MCF 10A (cell line): Measurements from ENCODE around the gene ABHD5. TPM values are rescaled to one million over a fixed set of nuclear protein-coding genes. Genes with fewer than 3 reads are reported as not detected.
A peak's percentile ranks its signal among the peaks of the same experiment; 100 is the strongest.

Source experiments
- BruUV-seq: library from RNA; stranded (reverse); fragments of 400-500 nt; replicated peaks from 2 replicates; lab custom pipeline; 2021; lab: Mats Ljungman, UMichigan
- CTCF ChIA-PET: fragments of 300-600 bp; sonication (Branson Sonifier 250); formaldehyde crosslinking; extraction: SDS; loops from one replicate; lab custom pipeline; 2021; ENCODE audit warnings: antibody characterized with exemption, inconsistent platforms; lab: Yijun Ruan, JAX
- POLR2A ChIA-PET: fragments of 300-600, 350-650 bp; sonication (Branson Sonifier 250); formaldehyde crosslinking; extraction: SDS; loops from one replicate; lab custom pipeline; 2020; ENCODE audit warnings: antibody characterized with exemption, inconsistent platforms; lab: Yijun Ruan, JAX
- DNase-seq: peaks from one replicate; pipeline ENCODE4 v3.0.0-alpha.2; 2018; ENCODE audit not compliant: unreplicated experiment
- H3K27ac Mint-ChIP-seq: one replicate; pipeline ENCODE4 v1.8.0; 2022; ENCODE audit warnings: mild to moderate bottlenecking, low read depth, mixed read lengths; ENCODE audit not compliant: unreplicated experiment
- H3K27me3 Mint-ChIP-seq: one replicate; pipeline ENCODE4 v1.8.0; 2022; ENCODE audit warnings: mixed read lengths; ENCODE audit not compliant: insufficient read depth, unreplicated experiment
- H3K36me3 Mint-ChIP-seq: one replicate; pipeline ENCODE4 v1.8.0; 2022; ENCODE audit warnings: mild to moderate bottlenecking, moderate library complexity, mixed read lengths; ENCODE audit not compliant: insufficient read depth, unreplicated experiment
- H3K4me1 Mint-ChIP-seq: one replicate; pipeline ENCODE4 v1.8.0; 2022; ENCODE audit warnings: mixed read lengths; ENCODE audit not compliant: insufficient read depth, unreplicated experiment
- H3K4me3 Mint-ChIP-seq: one replicate; pipeline ENCODE4 v1.8.0; 2022; ENCODE audit warnings: mild to moderate bottlenecking, moderate library complexity, mixed read lengths; ENCODE audit not compliant: unreplicated experiment
- H3K9me3 Mint-ChIP-seq: one replicate; pipeline ENCODE4 v1.8.0; 2022; ENCODE audit warnings: mixed read lengths; ENCODE audit not compliant: unreplicated experiment
- CTCF ChIP-seq: fragments of 200-600 bp; IDR thresholded peaks from one replicate; pipeline ENCODE4 v1.8.0; 2022; ENCODE audit warnings: antibody characterized with exemption, mild to moderate bottlenecking; ENCODE audit not compliant: unreplicated experiment
- intact Hi-C: fragments of 100-400 bp; cut with micrococcal nuclease; formaldehyde crosslinking; loops from 2 replicates; pipeline ENCODE4 v1.14.1; 2022
- total RNA-seq: library from RNA; stranded (reverse); gene quantifications from 2 replicates; pipeline ENCODE4 v1.2.3, GENCODE V29; 2022

The ABHD5 gene
- total RNA-seq, 1 experiment from 2014 or later: 32.6 TPM

- H3K36me3 Mint-ChIP-seq: no peaks in the 10 kb centered on the region
- no peak for DNase-seq
- ChIA-PET POLR2A (interaction anchor here (14.1 kb wide), 1 partner anchor 21 kb away, joined by 320 read pairs; no protein-coding TSS in a partner anchor), CTCF (interaction anchor here (0.6 to 0.9 kb wide), 2 partner anchors 56 to 989 kb away, joined by 3 to 5 read pairs; no protein-coding TSS in a partner anchor)
- H3K9me3 Mint-ChIP-seq: no peaks in the 10 kb centered on the region
- BruUV-seq: no TSS peak
- H3K4me1 Mint-ChIP-seq: peaks cover 13% of the 10 kb centered on the region
- intact Hi-C loops: no loop called here
- no peak overlapping the region for H3K4me3 Mint-ChIP-seq
- H3K27me3 Mint-ChIP-seq: no peaks in the 10 kb centered on the region
- H3K27ac Mint-ChIP-seq: no peak overlapping the region
- no peak for TF ChIP-seq CTCF
These were observed 3.3 kb upstream of the ABHD5 start for GRCh38 chr3:43687499-43687811.

GRCh38 chr3:43688245-43688650 is 2.5 kb upstream of the ABHD5 start:
- no peak for DNase-seq
- H3K36me3 Mint-ChIP-seq: no peaks in the 10 kb centered on the region
- intact Hi-C loops: no loop called here
- peaks cover 21% of the 10 kb centered on the region for H3K4me1 Mint-ChIP-seq
- TF ChIP-seq CTCF: no peak
- CTCF ChIA-PET: interaction anchor here (0.9 kb wide), 1 partner anchor 55 kb away, joined by 5 read pairs; no protein-coding TSS in a partner anchor
- no peak overlapping the region for H3K4me3 Mint-ChIP-seq
- H3K27me3 Mint-ChIP-seq: no peaks in the 10 kb centered on the region
- H3K9me3 Mint-ChIP-seq: no peaks in the 10 kb centered on the region
- POLR2A ChIA-PET: interaction anchor here (0.6 to 14.1 kb wide), 2 partner anchors 20 to 659 kb away, joined by 3 to 320 read pairs; no protein-coding TSS in a partner anchor
- BruUV-seq: no TSS peak
- no peak overlapping the region for H3K27ac Mint-ChIP-seq

GRCh38 chr3:43689166-43689565 is 1.6 kb upstream of the ABHD5 start:
- H3K36me3 Mint-ChIP-seq: no peaks in the 10 kb centered on the region
- peak overlapping the region; percentile 88 for H3K27ac Mint-ChIP-seq
- no peak for DNase-seq
- no peak for TF ChIP-seq CTCF
- CTCF ChIA-PET: interaction anchor here (1.1 to 1.5 kb wide), 2 partner anchors 17 to 54 kb away, joined by 3 to 4 read pairs; no protein-coding TSS in a partner anchor
- peaks cover 29% of the 10 kb centered on the region for H3K4me1 Mint-ChIP-seq
- no peaks in the 10 kb centered on the region for H3K9me3 Mint-ChIP-seq
- intact Hi-C loops: no loop called here
- peak overlapping the region; percentile 90 for H3K4me3 Mint-ChIP-seq
- no peaks in the 10 kb centered on the region for H3K27me3 Mint-ChIP-seq
- POLR2A ChIA-PET: interaction anchor here (0.6 to 14.1 kb wide), 6 partner anchors 12 to 101 kb away, joined by 3 to 320 read pairs (median 12); partner anchors contain the start of gene ANO10
- BruUV-seq: no TSS peak

GRCh38 chr3:43689766-43690399 is 855 bp upstream of the ABHD5 start:
- peak overlapping the region; percentile 90 for H3K4me3 Mint-ChIP-seq
- H3K9me3 Mint-ChIP-seq: no peaks in the 10 kb centered on the region
- intact Hi-C loops: loop anchor here (1.0 to 10.0 kb wide), 4 partner anchors 67 to 507 kb away; partner anchors contain the start of gene ANO10
- H3K27me3 Mint-ChIP-seq: no peaks in the 10 kb centered on the region
- DNase-seq: peak; percentile 47
- ChIA-PET CTCF (interaction anchor here (0.8 to 1.5 kb wide), 5 partner anchors 17 to 148 kb away, joined by 3 to 4 read pairs (median 3); no protein-coding TSS in a partner anchor), POLR2A (interaction anchor here (0.6 to 14.1 kb wide), 22 partner anchors 10 to 648 kb away, joined by 3 to 320 read pairs (median 4); partner anchors contain the start of genes ANO10 and SNRK)
- no TSS peak for BruUV-seq
- peaks cover 36% of the 10 kb centered on the region for H3K4me1 Mint-ChIP-seq
- TF ChIP-seq CTCF: no peak
- H3K36me3 Mint-ChIP-seq: no peaks in the 10 kb centered on the region
- H3K27ac Mint-ChIP-seq: peak overlapping the region; percentile 88
